ENCODE measurements around the gene KIRREL2. TPM values are rescaled to one million over a fixed set of nuclear protein-coding genes. Genes with fewer than 3 reads are reported as not detected.

Gene KIRREL2
- total RNA-seq, 1 experiment from 2014 or later = 5.0 TPM

DNA sequence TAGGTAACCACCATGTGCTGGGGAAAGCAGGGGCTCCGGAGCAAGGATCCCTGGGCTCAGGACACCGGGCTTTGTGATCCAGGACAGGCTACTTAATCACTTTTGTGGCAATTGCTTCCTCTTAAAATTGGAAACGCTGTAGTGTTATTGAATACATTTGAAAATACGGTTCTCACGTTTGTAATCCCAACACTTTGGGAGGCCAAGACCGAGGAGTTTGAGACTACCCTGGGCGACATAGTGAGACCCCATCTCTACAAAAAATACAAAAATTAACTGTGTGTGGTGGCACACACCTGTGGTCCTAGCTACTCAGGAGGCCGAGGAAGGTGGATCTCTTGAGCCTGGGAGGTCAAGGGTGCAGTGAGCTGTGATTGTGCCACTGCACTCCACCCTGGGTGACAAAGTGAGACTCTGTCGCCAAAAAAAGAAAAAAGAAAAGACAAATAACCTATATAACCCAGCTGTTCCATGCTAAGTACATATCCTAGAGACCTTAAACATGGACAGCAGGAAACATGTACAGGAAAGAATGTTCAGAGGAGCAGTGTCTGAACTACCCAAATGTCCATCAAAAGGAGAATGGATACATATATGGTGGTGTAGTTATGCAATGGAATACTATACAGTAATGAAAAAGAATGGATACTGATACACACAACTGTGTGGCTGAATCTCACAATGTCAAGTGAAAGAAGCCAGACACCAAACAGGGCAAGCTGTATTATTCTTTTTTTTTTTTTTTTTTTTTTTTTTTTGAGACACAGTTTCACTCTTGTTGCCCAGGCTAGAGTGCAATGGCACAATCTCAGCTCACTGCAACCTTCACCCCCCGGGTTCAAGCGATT, 43.4 kb upstream of the KIRREL2 start:
- no peaks in the 10 kb centered on the region for H3K36me3 ChIP-seq (ENCODE audit: control insufficient read depth, insufficient read depth, low read length)
- in situ Hi-C loops (cut with HindIII; ENCODE audit: low pct_unique_long_range_greater_than_20kb, low sequenced_read_pairs) (no loop called here), intact Hi-C loops (cut with micrococcal nuclease; ENCODE audit: unreplicated experiment) (no loop called here)
- no peak for DNase-seq (ENCODE audit: low read depth, low spot score)
- no peaks in the 10 kb centered on the region for H3K27me3 ChIP-seq (ENCODE audit: control insufficient read depth, insufficient read depth, low read length)
- ChIA-PET POLR2A (no interaction called here), CTCF (interaction anchor here (0.8 kb wide), 1 partner anchor 39 kb away, joined by 4 read pairs; no protein-coding TSS in a partner anchor)
- ATAC-seq = no peak
- no TSS peak for BruUV-seq (replicated peaks)
- no peak for TF ChIP-seq POLR2AphosphoS5 (IDR thresholded peaks at IDR 0.05; ENCODE audit: low read depth, low read length)
- no peak overlapping the region for H3K27ac ChIP-seq (ENCODE audit: low read length)
- H3K4me3 ChIP-seq (ENCODE audit: low read depth in 2 of 2, low read length in 2 of 2) = no peak overlapping the region
- no peaks in the 10 kb centered on the region for H3K4me1 ChIP-seq (ENCODE audit: control insufficient read depth, insufficient read depth, low read length)
- H3K9me3 ChIP-seq (ENCODE audit: control insufficient read depth, insufficient read depth, low read depth, low read length) = no peaks in the 10 kb centered on the region

DNA sequence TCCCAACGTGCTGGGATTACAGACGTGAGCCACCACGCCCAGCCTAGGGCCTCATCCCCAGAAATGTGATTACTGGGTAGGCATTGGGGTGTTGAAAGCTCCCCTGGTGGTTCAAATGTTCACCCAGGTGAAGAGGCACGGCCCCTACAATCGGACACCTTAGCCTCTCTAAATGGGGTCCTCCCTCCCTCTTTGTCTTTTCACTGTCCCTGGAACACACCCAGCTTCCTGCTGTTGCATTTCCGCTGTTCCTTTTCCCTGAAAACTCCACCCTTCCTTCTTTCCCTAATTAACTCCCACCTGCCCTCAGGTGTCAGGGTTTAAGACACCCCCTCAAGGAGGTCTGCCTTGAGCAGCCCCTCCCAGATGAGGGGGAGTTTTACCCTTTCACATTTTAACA, 40.4 kb upstream of the KIRREL2 start:
- H3K9me3 ChIP-seq (ENCODE audit: control insufficient read depth, insufficient read depth, low read depth, low read length) = no peaks in the 10 kb centered on the region
- no peak for DNase-seq (ENCODE audit: low read depth, low spot score)
- no peaks in the 10 kb centered on the region for H3K36me3 ChIP-seq (ENCODE audit: control insufficient read depth, insufficient read depth, low read length)
- no peaks in the 10 kb centered on the region for H3K4me1 ChIP-seq (ENCODE audit: control insufficient read depth, insufficient read depth, low read length)
- no peak overlapping the region for H3K27ac ChIP-seq (ENCODE audit: low read length)
- intact Hi-C loops (cut with micrococcal nuclease; ENCODE audit: unreplicated experiment) = no loop called here
- ChIA-PET CTCF (no interaction called here), POLR2A (no interaction called here)
- BruUV-seq (replicated peaks) = no TSS peak
- no peak overlapping the region for H3K4me3 ChIP-seq (ENCODE audit: low read depth in 2 of 2, low read length in 2 of 2)
- in situ Hi-C loops (cut with HindIII; ENCODE audit: low pct_unique_long_range_greater_than_20kb, low sequenced_read_pairs) = no loop called here
- no peak for TF ChIP-seq TCF7L2 (IDR thresholded peaks at IDR 0.05; ENCODE audit: low read depth, low read length)
- no peak for TF ChIP-seq POLR2AphosphoS5 (IDR thresholded peaks at IDR 0.05; ENCODE audit: low read depth, low read length)
- TF ChIP-seq, protein P1, sequence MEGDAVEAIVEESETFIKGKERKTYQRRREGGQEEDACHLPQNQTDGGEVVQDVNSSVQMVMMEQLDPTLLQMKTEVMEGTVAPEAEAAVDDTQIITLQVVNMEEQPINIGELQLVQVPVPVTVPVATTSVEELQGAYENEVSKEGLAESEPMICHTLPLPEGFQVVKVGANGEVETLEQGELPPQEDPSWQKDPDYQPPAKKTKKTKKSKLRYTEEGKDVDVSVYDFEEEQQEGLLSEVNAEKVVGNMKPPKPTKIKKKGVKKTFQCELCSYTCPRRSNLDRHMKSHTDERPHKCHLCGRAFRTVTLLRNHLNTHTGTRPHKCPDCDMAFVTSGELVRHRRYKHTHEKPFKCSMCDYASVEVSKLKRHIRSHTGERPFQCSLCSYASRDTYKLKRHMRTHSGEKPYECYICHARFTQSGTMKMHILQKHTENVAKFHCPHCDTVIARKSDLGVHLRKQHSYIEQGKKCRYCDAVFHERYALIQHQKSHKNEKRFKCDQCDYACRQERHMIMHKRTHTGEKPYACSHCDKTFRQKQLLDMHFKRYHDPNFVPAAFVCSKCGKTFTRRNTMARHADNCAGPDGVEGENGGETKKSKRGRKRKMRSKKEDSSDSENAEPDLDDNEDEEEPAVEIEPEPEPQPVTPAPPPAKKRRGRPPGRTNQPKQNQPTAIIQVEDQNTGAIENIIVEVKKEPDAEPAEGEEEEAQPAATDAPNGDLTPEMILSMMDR (IDR thresholded peaks at IDR 0.05) = no peak
- TF ChIP-seq, protein P2, sequence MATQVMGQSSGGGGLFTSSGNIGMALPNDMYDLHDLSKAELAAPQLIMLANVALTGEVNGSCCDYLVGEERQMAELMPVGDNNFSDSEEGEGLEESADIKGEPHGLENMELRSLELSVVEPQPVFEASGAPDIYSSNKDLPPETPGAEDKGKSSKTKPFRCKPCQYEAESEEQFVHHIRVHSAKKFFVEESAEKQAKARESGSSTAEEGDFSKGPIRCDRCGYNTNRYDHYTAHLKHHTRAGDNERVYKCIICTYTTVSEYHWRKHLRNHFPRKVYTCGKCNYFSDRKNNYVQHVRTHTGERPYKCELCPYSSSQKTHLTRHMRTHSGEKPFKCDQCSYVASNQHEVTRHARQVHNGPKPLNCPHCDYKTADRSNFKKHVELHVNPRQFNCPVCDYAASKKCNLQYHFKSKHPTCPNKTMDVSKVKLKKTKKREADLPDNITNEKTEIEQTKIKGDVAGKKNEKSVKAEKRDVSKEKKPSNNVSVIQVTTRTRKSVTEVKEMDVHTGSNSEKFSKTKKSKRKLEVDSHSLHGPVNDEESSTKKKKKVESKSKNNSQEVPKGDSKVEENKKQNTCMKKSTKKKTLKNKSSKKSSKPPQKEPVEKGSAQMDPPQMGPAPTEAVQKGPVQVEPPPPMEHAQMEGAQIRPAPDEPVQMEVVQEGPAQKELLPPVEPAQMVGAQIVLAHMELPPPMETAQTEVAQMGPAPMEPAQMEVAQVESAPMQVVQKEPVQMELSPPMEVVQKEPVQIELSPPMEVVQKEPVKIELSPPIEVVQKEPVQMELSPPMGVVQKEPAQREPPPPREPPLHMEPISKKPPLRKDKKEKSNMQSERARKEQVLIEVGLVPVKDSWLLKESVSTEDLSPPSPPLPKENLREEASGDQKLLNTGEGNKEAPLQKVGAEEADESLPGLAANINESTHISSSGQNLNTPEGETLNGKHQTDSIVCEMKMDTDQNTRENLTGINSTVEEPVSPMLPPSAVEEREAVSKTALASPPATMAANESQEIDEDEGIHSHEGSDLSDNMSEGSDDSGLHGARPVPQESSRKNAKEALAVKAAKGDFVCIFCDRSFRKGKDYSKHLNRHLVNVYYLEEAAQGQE (IDR thresholded peaks at IDR 0.05; ENCODE audit: insufficient read depth in 1 of 2, low read depth in 2 of 2, low read length in 1 of 2) = no peak
- no peak for TF ChIP-seq SIN3A (IDR thresholded peaks at IDR 0.05; ENCODE audit: borderline replicate concordance, insufficient read depth, low read depth, low read length)
- ATAC-seq = no peak
- H3K27me3 ChIP-seq (ENCODE audit: control insufficient read depth, insufficient read depth, low read length) = no peaks in the 10 kb centered on the region

DNA sequence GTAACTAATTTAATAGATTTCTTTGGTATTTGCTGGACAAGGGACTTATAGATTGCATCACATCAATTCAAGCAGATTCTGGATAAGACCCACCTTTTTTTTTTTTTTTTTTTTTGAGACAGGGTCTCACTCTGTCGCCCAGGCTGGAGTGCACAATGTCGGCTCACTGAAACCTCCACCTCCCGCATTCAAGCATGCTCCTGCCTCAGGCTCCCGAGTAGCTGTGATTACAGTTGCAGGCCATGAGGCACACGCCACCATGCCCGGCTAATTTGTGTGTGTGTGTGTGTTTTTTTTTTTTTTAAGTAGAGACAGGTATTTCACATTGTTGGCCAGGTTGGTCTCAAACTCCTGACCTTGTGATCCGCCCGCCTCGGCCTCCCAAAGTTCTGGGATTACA, 39.9 kb upstream of the KIRREL2 start:
- no peaks in the 10 kb centered on the region for H3K9me3 ChIP-seq (ENCODE audit: control insufficient read depth, insufficient read depth, low read depth, low read length)
- TF ChIP-seq SIN3A (IDR thresholded peaks at IDR 0.05; ENCODE audit: borderline replicate concordance, insufficient read depth, low read depth, low read length) = no peak
- TF ChIP-seq TCF7L2 (IDR thresholded peaks at IDR 0.05; ENCODE audit: low read depth, low read length) = no peak
- TF ChIP-seq, protein P2 (IDR thresholded peaks at IDR 0.05; ENCODE audit: insufficient read depth in 1 of 2, low read depth in 2 of 2, low read length in 1 of 2) = no peak
- H3K27ac ChIP-seq (ENCODE audit: low read length) = no peak overlapping the region
- ChIA-PET CTCF (no interaction called here), POLR2A (interaction anchor here (0.5 kb wide), 1 partner anchor 108 kb away, joined by 6 read pairs; no protein-coding TSS in a partner anchor)
- in situ Hi-C loops (cut with HindIII; ENCODE audit: low pct_unique_long_range_greater_than_20kb, low sequenced_read_pairs) (no loop called here), intact Hi-C loops (cut with micrococcal nuclease; ENCODE audit: unreplicated experiment) (no loop called here)
- ATAC-seq = no peak
- no peaks in the 10 kb centered on the region for H3K4me1 ChIP-seq (ENCODE audit: control insufficient read depth, insufficient read depth, low read length)
- no peak for DNase-seq (ENCODE audit: low read depth, low spot score)
- no peaks in the 10 kb centered on the region for H3K27me3 ChIP-seq (ENCODE audit: control insufficient read depth, insufficient read depth, low read length)
- BruUV-seq (replicated peaks) = no TSS peak
- H3K36me3 ChIP-seq (ENCODE audit: control insufficient read depth, insufficient read depth, low read length) = no peaks in the 10 kb centered on the region
- no peak overlapping the region for H3K4me3 ChIP-seq (ENCODE audit: low read depth in 2 of 2, low read length in 2 of 2)
